ENCODE data around the gene ETHE1. TPM values are rescaled to one million over a fixed set of nuclear protein-coding genes. Genes with fewer than 3 reads are reported as not detected.
"Not testable (repeated sequence)": the region's sequence is repeated elsewhere in the genome, so short reads cannot be mapped to it uniquely, and the experiment has no call there.

Gene ETHE1
- total and polyA plus RNA-seq, 8 donors: 17.1 to 39.8 (median 20.2) TPM

DNA sequence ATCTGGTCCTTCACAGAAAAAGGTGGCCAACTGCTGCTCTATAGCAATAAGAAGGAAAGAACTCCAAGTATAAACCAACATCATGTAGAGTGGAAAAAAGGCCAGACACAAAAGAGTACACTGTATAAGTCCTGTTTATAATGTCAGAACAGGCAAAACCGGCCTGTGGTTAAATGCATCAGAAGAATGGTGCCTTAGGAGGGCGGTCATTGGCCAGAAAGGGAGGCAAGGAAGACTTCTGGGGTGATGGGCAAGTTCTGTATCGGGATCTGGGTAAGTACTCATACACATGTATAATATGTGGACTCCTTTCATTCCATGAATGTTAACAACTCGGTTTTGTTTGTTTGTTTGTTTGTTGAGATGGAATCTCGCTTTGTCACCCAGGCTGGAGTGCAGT, 4.1 kb downstream of the ETHE1 start:
- H3K27me3 ChIP-seq: no peaks in the 10 kb centered on the region
- H3K36me3 ChIP-seq: no peaks in the 10 kb centered on the region
- DNase-seq: no peak
- ATAC-seq: no peak
- H3K9me3 ChIP-seq: no peaks in the 10 kb centered on the region
- intact Hi-C loops (cut with DNase I): loop anchor here in 1 of 2 donors (10.0 kb wide), 1 partner anchor 78 kb away; no protein-coding TSS in a partner anchor
- H3K4me1 ChIP-seq: peaks cover 19 to 41% of the 10 kb centered on the region in 2 donors
- TF ChIP-seq CTCF (IDR thresholded peaks at IDR 0.05): no peak
- no peak overlapping the region for H3K27ac ChIP-seq
- no peak overlapping the region for H3K4me3 ChIP-seq

DNA sequence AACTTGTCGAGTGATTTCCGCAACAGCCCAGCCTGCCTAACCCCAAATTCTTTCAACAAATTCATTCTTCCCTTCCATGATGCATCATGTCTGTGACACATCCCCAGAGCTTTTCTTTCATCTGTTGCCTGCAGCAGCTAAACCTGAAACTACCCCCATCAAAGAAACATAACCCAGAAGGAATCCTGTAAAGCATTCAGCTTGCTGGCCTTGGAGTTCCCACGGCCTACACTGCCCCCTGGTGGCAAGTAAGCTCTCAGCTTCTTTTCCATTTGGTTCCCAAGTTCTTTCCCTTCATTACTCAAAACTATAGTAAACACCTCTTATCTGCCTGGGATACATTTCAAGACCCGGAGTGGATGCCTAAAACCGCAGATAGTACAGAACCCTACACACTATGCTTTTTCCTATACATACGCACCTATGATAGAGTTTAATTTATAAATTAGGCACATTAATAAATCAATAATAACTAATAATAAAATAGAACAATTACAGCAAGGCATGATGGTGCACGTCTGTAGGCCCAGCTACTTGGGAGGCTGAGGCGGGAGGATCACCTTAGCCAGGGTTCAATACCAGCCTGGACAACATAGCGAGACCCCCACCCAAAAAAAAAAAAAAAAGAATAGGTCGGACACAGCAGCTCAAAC, 7.4 kb downstream of the ETHE1 start:
- no peaks in the 10 kb centered on the region for H3K27me3 ChIP-seq
- DNase-seq: peak; percentile 75 to 91 (median 84)
- peak; percentile 96 for ATAC-seq
- intact Hi-C loops (cut with DNase I): loop anchor here (5.0 to 10.0 kb wide), 2 partner anchors 72 to 75 kb away; no protein-coding TSS in a partner anchor
- H3K36me3 ChIP-seq: peaks cover 0 to 11% of the 10 kb centered on the region in 2 donors
- H3K4me1 ChIP-seq: peaks cover 4 to 16% of the 10 kb centered on the region in 2 donors
- no peaks in the 10 kb centered on the region for H3K9me3 ChIP-seq
- peak; percentile 83 to 90 for TF ChIP-seq CTCF (IDR thresholded peaks at IDR 0.05)
- no peak overlapping the region for H3K27ac ChIP-seq
- H3K4me3 ChIP-seq: no peak overlapping the region

DNA sequence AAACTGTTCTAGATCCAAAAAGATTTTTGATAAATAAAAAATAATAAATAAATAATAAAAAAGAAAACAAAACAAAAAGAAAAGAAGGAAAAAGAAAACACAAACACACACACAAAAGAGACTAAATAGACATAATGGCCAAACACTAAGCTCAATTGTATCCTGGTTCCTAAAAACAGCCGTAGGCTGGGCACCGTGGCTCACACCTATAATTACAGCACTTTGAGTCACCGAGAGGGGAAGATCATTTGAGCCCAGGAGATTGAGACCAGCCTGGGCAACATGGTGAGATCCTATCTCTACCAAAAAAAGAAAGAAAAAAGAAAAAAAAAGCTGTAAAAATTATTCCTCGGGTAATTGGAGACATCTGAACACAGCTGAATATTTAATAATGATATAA, 8.9 kb downstream of the ETHE1 start:
- intact Hi-C loops (cut with DNase I): loop anchor here in 1 of 2 donors (5.0 kb wide), 1 partner anchor 71 kb away; no protein-coding TSS in a partner anchor
- H3K36me3 ChIP-seq: peaks cover 0 to 12% of the 10 kb centered on the region in 2 donors
- no peaks in the 10 kb centered on the region for H3K27me3 ChIP-seq
- H3K27ac ChIP-seq: no peak overlapping the region
- no peak overlapping the region for H3K4me3 ChIP-seq
- no peaks in the 10 kb centered on the region for H3K9me3 ChIP-seq
- ATAC-seq: no peak
- H3K4me1 ChIP-seq: peaks cover 0 to 11% of the 10 kb centered on the region in 2 donors
- TF ChIP-seq CTCF (IDR thresholded peaks at IDR 0.05): no peak
- DNase-seq: no peak

DNA sequence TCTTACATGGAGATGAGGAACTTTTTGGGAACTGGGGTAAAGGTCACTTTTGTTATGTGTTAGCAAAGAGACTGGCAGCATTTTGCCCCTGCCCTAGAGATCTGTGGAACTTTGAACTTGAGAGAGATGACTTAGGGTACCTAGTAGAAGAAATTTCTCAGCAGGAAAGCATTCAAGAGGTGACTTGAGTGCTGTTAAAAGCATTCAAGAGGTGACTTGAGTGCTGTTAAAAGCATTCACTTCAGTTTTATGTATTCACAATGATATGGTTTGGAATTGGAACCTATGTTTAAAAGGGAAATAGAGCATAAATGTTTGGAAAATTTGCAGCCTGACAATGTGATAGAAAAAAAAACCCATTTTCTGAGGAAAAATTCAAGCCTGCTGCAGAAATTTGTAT, 14.6 kb downstream of the ETHE1 start:
- ATAC-seq (peak; percentile 82), DNase-seq (peak in 1 of 4 donors; percentile 33)
- H3K9me3 ChIP-seq; intact Hi-C loops (cut with DNase I); H3K4me3 ChIP-seq; H3K27me3 ChIP-seq; H3K4me1 ChIP-seq; H3K27ac ChIP-seq: not testable (repeated sequence)
- peaks cover 0 to 51% of the 10 kb centered on the region in 2 donors for H3K36me3 ChIP-seq

GRCh38 chr19:43511324-43511723, 15.7 kb downstream of the ETHE1 start:
- Histone ChIP-seq H3K36me3 (peaks cover 0 to 48% of the 10 kb centered on the region in 2 donors), H3K9me3 (no peaks in the 10 kb centered on the region), H3K4me1 (peaks cover 3 to 9% of the 10 kb centered on the region in 2 donors), H3K27ac (no peak overlapping the region), H3K27me3 (no peaks in the 10 kb centered on the region), H3K4me3 (no peak overlapping the region)
- DNase-seq (no peak), ATAC-seq (no peak)
- intact Hi-C loops (cut with DNase I): no loop called here
- no peak for TF ChIP-seq CTCF (IDR thresholded peaks at IDR 0.05)

Measured in left lung (tissue), 10 donors.